ENCODE data around the gene TMEM74B.

DNA sequence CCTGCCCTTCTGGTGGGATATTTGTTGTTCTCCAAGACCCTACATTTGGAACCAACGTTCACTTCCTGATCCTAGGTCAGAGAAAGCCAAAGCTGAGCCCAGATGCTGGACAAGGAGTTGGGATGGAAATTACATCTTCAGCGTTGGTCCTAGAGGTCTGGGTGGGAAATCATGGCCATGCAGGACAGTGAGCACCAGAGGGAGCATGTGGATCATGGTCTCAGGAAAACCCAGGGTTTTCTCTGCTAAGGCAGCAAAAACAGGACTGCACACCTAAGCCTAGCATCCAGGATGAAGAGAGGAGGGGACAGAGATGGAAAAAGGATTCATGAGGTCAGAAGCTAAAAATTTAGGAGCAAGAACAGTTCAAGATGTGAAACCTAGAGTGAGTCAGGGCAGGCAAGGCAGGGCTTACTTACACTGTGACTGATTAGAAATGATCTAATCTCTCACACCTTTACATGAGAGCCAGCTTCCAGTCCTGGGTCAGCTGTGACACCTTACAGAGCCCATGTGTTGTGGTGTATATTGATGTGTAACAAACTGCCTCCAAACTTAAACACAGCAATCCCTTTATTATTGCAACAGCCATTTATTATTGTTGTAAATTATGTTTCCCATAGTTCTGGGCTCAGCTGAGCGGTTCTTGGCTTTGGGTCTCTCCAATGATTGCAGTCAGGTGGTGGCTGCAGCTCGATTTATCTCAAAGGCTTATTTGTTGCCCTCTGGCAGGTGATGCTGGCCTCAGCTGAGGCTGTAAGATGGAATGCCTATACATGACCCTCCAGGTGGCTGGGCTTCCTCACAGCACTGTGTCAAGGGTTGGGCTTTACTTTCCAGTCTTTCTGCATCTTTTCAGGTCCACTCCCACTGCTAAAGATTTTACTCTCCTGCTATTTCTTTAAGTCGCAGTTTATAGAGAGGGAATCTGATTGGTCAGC, 24.9 kb upstream of the TMEM74B start:
- TF ChIP-seq, protein P1, sequence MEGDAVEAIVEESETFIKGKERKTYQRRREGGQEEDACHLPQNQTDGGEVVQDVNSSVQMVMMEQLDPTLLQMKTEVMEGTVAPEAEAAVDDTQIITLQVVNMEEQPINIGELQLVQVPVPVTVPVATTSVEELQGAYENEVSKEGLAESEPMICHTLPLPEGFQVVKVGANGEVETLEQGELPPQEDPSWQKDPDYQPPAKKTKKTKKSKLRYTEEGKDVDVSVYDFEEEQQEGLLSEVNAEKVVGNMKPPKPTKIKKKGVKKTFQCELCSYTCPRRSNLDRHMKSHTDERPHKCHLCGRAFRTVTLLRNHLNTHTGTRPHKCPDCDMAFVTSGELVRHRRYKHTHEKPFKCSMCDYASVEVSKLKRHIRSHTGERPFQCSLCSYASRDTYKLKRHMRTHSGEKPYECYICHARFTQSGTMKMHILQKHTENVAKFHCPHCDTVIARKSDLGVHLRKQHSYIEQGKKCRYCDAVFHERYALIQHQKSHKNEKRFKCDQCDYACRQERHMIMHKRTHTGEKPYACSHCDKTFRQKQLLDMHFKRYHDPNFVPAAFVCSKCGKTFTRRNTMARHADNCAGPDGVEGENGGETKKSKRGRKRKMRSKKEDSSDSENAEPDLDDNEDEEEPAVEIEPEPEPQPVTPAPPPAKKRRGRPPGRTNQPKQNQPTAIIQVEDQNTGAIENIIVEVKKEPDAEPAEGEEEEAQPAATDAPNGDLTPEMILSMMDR (conservative IDR thresholded peaks at IDR 0.05), result peak; percentile 17
- no peak for TF ChIP-seq ZFX (IDR thresholded peaks at IDR 0.05)
